NCI-H2107 (cell line): Measurements from ENCODE around the gene PPL.

Source experiments
- DNase-seq: peaks from one replicate; lab custom pipeline; 2025; lab: John Stamatoyannopoulos, UW

The PPL gene

DNA sequence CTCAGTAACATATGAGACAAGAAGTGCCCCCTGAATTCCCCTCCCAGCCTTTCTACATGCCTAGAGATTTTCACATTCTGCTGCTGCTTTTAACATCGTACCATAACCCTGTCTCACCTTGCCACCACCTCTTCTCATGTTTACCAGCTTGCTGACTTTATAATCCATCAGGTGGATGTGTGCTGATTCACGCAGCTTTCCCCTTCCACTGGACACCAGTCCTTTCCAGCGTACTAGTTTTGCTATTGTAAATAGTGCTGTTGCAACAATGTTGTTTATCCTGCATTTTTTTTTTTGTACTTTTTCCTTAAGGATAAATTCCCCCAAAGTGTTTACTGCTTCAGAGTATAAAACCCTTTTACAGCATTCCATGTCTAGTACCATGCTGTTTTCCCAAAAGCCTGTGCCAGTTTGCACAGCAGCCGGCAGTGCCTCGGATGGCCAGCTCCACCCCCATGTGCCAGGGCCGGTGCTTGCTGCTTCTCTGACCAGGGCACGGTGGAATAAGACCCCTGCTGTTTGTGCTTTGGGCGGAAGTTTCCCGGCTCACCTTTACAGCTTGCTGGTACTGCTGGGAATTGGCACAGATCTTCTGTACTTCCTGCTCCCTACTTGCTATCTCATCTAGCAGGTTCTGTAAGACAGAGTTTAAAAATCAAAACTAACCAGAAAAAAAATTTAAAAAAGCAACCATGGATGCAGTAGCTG, 48.4 kb downstream of the PPL start:
- no peak for DNase-seq

- DNase-seq: no peak
These were observed 50.8 kb downstream of the PPL start for GRCh38 chr16:4886151-4886550.

- DNase-seq: no peak
These were observed 51.7 kb downstream of the PPL start for GRCh38 chr16:4884972-4885874.

- DNase-seq: no peak
These were observed 52.7 kb downstream of the PPL start for GRCh38 chr16:4884209-4884608.

GRCh38 chr16:4883501-4883900, 53.4 kb downstream of the PPL start:
- no peak for DNase-seq

DNA sequence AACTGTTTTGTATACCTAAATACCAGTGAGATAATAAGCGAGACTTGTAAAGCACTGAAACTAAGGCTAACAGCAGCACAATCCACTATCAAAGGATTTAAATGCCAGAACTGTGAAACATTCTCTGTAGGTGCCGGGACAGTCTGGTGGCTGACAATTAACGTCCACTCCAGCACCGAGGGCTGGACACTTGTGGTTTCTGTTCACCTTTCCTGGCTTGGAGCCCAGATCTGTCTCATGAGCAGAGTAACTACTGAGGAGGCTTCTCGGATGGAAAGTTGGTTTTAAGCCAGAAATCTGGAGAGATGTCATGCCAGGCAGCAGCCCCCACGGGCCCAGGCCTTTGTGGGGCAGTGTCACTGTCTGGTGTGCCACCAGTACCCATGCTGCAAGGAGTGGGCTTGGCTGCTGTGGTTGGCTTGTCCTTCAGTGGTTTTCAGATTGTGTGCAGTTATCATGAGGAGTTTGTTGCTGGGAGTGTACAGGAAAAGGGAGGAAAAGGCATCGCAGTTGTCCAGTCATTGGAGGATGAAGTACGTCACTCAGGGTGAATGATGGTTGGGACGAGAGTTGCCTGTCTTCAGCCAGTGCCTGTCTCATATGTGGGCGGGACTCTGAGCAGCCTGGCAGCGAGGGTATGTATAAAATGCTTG, 54.2 kb downstream of the PPL start:
- peak; percentile 46 for DNase-seq

- DNase-seq: no peak
These were observed 54.8 kb downstream of the PPL start for GRCh38 chr16:4882000-4882632.

DNA sequence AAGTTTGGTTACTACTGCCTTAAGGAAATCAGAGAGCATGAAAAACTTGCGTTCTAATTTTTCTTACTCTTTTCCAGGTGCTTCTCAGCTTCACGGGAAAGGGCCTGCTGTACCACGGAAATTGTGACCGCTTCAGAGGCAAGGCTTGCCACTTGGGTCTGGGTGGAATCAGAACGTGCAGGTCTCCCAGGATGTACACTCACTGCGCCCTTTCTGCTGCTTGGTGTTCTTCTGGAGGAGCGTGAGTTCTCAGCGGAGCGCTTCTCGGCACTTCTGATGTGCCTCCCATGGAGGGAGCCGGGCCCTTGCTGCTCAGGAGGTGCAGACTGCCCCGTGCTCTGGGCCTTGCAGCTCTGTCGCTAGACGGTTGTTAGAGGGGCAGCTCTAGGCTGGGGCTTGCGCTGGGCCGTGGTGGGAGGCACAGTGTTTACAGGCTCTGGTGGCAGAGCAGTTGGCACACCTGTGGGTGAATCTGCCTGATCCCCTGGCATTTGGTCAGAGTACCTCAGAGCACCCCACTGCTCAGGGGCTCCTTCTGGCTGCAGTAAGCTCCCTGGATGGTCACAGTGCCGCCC, 56.9 kb downstream of the PPL start:
- no peak for DNase-seq

- no peak for DNase-seq
These were observed 57.9 kb downstream of the PPL start for GRCh38 chr16:4879049-4879448.

DNA sequence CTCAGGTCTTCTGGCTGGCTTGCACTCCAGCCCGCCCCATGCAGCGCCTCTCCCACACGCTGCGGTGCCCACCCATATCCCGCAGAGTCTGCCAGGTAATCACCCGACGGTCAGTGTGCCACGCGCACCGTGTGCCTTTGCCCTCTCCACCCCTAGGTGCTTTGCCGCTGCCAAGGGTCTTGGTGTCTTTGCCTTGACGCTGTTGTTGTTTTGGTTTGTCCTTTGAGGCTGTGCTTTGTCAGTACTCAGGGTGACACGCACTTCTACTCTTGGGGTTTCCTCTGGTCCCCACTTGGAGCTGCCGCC, 59.6 kb downstream of the PPL start:
- no peak for DNase-seq

DNA sequence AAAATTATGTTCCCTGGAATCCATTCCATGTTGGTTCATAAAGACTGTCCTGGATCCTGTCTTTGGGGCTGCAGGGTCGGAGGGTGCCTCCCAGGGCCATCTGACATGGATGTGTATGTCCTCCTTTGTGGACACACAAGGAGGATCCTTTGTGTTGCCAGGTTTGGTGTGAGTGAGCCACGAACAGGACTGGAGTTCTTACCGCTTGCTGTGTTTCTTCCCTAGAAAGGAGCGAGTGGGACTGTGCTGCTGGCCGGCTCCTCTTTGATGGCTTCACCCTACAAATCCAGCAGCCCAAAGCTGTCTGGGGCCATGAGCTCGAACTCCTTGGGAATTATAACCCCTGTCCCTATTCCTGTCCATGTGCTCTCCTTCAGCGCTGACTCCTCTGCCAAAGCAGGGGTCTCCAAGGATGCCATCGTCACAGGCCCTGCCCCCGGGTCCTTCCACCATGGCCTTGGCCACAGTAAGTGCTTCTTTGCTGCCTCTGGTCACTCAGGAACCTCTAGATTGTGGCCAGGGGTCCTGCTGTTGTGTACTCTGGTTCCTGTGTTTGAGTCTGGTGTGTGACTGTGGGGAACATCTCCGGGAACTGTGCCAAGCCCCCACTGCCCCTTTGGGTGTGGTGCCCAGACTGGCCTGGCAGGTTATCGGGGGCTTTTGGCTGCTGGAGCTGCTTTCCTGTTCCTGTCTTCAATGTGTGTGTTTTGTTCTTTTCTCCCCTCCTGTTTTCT, 60.1 kb downstream of the PPL start:
- DNase-seq: no peak

DNA sequence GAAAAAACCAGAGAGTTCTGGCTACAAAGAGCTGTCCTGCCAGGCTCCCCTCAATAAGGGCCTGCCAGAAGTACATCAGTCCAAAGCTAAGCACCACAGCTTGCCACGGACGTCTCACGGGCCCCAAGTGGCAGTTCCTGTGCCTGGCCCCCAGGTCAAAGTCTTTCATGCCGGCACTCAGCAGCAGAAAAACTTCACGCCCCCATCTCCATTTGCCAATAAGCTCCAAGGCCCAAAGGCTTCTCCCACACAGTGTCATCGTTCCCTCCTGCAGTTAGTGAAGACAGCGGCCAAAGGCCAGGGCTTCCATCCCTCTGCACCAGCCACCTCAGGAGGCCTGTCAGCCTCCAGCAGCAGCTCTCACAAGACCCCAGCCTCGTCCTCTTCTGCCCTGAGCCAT, 62.3 kb downstream of the PPL start:
- DNase-seq: no peak

- no peak for DNase-seq
These were observed 63.9 kb downstream of the PPL start for GRCh38 chr16:4873091-4873490.

DNA sequence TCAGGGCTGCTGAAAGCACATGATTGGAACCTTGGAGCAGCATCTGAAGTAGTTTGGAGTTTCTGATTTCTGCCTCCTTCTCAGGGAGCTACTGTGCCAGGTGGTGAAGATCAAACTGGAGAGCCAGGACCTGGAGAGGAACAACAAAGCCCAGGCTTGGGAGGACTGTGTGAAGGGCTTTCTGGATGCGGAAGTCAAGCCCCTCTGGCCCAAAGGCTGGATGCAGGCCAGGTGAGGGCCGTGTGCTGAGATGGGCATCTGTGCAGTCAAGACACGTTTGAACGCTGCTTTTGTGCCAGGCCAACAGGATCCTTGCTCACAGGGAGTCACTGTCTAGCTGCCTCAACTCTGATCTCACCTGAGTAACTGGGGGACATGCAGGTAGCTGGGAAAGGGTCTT, 65.9 kb downstream of the PPL start:
- no peak for DNase-seq

DNA sequence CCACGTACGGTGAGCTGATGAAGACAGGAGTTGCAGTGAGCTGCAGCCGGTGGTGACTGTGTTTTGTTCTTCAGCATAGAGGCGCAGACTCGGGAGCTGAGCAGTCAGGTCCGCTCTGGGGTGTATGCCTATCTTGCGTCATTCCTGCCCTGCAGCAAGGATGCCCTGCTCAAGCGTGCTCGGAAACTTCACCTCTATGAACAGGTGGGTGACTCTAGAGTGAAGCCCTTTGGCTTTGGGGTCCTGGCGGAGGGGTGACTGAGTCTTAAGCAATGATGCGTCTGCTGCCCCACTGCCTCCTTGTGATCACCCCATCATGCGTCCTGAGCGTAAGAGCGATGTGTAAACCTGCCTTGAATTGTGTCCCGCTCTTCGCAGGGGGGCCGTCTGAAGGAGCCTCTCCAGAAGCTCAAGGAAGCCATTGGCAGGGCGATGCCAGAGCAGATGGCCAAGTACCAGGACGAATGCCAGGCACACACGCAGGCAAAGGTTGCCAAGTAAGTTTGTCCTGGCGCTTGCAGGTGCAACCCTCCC, 66.7 kb downstream of the PPL start:
- DNase-seq: no peak

DNA sequence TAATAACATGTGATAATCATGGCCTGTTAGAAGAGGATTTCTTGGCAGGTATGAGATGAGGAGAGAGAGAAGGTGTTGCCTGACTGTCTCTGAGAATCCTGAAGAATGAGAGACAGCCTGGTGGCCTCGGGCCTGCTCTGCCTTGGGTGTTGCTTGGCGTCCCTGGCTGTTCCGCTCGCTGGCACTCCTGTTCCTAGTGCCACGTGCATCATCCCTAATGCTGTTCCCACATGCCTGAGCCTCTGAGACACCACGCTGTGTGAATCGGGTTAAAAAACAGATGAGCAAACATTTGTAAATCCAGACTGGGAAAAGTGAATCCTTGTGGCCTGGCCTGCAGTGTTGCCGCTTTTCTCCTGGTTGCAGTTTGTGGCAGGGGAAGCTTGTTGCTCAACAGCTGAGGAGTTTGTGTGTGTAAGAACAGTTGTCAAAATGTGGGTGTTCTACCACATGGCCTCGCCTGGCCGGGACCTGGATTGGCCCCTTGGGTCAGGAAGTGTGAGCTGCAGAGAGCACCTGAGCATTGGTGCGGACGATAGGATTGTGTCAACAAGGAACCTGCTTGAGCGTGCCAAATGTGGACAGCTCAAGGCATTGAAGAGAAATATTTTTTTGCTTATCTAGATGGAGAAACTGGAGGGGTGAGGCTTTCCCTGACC, 67.7 kb downstream of the PPL start:
- DNase-seq: no peak

DNA sequence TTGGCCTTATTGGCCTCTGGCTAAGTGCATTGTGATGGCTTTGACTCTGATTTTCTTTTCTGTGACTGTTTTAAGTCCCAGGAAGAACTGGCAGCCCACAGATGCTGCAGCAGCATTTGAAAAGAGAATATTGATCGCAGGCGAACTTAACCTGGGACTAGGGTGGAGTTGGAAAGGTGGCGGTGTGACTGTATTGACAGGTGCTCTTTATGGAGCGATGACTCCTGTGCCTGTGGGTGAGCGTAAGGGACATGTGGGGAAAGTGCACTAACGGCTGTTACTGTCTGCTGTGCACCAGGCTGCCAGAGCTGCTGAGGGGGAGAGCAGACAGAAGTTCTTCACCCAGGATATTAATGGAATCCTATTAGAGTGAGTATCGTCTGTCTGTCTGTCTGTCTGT, 68.4 kb downstream of the PPL start:
- DNase-seq: no peak

DNA sequence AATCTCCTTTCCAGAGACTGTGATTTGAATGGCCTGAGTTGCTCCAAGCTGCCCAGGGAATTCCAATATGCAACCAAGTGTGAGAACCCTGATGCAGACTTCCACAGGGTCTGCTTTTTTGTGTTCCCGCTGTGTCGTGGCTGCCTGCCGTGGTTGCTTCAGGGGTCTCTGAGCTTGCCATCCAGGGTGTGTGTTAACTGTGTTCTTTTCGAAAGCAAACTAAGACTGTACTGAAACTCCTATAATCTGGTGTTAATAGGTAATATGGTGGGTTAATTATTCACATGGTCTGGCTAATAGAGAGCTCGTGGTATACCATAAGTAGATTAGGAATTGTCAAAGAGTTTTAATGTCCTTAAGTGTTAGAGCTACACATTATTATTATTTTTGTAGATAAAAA, 68.9 kb downstream of the PPL start:
- DNase-seq: no peak

- no peak for DNase-seq
These were observed 70.4 kb downstream of the PPL start for GRCh38 chr16:4866586-4866985.

DNA sequence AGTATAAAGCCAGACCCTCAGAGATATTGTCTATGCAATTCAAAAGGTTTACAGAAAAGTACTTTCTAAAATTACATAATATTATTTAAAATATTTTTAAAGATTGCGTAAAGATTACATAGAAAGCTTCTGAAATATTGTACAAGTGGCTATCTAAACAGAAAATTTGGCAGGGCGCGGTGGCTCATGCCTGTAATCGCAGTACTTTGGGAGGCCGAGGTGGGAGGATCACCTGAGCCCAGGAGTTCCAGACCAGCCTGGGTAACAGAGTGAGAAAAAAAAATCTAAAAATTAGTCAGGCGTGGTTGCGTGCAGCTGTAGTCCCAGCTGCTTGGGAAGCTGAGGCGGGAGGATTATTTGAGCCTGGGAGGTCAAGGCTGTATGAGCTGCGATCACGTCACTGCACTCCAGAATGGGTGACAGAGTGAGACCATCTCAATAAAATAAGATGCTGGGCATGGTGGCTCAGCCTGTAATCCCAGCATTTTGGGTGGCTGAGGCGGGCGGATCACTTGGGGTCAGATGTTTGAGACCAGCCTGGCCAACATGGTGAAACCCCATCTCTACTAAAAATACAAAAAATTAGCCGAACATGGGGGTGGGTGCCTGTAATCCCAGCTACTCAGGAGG, 71.6 kb downstream of the PPL start:
- no peak for DNase-seq
